TTC549 (cell line): ENCODE data around the gene BTNL8.

Source experiments
- FAIRE-seq: peaks from 2 replicates; lab custom pipeline; 2012; peaks lifted over from hg19 to GRCh38; lab: Jason Lieb, UNC

Gene BTNL8

GRCh38 chr5:180898621-180899246, at the start of gene BTNL8:
TSS of gene BTNL8 (plus strand) at chr5:180899159. CDS start at chr5:180899311, 152 bp downstream.
- FAIRE-seq: no peak

GRCh38 chr5:180849827-180850226, 49.1 kb upstream of the BTNL8 start:
- FAIRE-seq: no peak

GRCh38 chr5:180850434-180851078, 48.4 kb upstream of the BTNL8 start:
- no peak for FAIRE-seq

GRCh38 chr5:180852495-180852894, 46.5 kb upstream of the BTNL8 start:
- FAIRE-seq: no peak

GRCh38 chr5:180853121-180853847, 45.7 kb upstream of the BTNL8 start:
- no peak for FAIRE-seq

GRCh38 chr5:180853848-180854176, 45.1 kb upstream of the BTNL8 start:
- no peak for FAIRE-seq

- no peak for FAIRE-seq
These were observed 40.4 kb upstream of the BTNL8 start for GRCh38 chr5:180858586-180858985.

- no peak for FAIRE-seq
These were observed 38.6 kb upstream of the BTNL8 start for GRCh38 chr5:180860273-180860886.

- FAIRE-seq: no peak
These were observed 37.8 kb upstream of the BTNL8 start, which contains the start of gene ZFP62 for GRCh38 chr5:180860887-180861822. TSS of gene ZFP62 (minus strand) at chr5:180861276. CDS start at chr5:180861219, 57 bp downstream.

GRCh38 chr5:180862645-180863044, 36.3 kb upstream of the BTNL8 start:
- no peak for FAIRE-seq

GRCh38 chr5:180865981-180866695, 32.8 kb upstream of the BTNL8 start:
- no peak for FAIRE-seq

- no peak for FAIRE-seq
These were observed 32.0 kb upstream of the BTNL8 start for GRCh38 chr5:180866985-180867384.

- peak; percentile 50 for FAIRE-seq
These were observed 30.0 kb upstream of the BTNL8 start for GRCh38 chr5:180868960-180869359.

- FAIRE-seq: no peak
These were observed 29.4 kb upstream of the BTNL8 start for GRCh38 chr5:180869587-180869986.

- no peak for FAIRE-seq
These were observed 28.5 kb upstream of the BTNL8 start for GRCh38 chr5:180870276-180871068.

- no peak for FAIRE-seq
These were observed 26.5 kb upstream of the BTNL8 start for GRCh38 chr5:180872419-180872818.

GRCh38 chr5:180873615-180874520, 25.1 kb upstream of the BTNL8 start:
- FAIRE-seq: no peak

- no peak for FAIRE-seq
These were observed 24.0 kb upstream of the BTNL8 start for GRCh38 chr5:180874804-180875582.
